ENCODE results near the gene GPR160. TPM values are rescaled to one million over a fixed set of nuclear protein-coding genes. Genes with fewer than 3 reads are reported as not detected.

Gene GPR160
- polyA plus RNA-seq, 4 donors = 48.6 to 358 (median 55.8) TPM

GRCh38 chr3:170078620-170079281 lies 41.0 kb downstream of the GPR160 start:
- Histone ChIP-seq H3K9me3 (ENCODE audit: control insufficient read depth in 2 of 2, insufficient read depth in 1 of 2, low read depth in 1 of 2, low read length in 1 of 2) (peaks cover 0 to 8% of the 10 kb centered on the region in 2 donors), H3K4me3 (ENCODE audit: low read depth in 1 of 3, low read length in 3 of 3) (no peak overlapping the region), H3K27ac (ENCODE audit: low read depth in 1 of 3, low read length in 2 of 3) (peak overlapping the region; percentile 39 to 94 (median 58)), H3K4me1 (ENCODE audit: control insufficient read depth in 3 of 3, insufficient read depth in 2 of 3, low read depth in 1 of 3, low read length in 2 of 3) (peaks cover 0 to 51% (median 0%) of the 10 kb centered on the region in 3 donors), H3K36me3 (ENCODE audit: control insufficient read depth in 3 of 3, insufficient read depth in 2 of 3, low read depth in 1 of 3, low read length in 3 of 3) (peaks cover 0 to 21% (median 0%) of the 10 kb centered on the region in 3 donors), H3K27me3 (ENCODE audit: control insufficient read depth in 3 of 3, insufficient read depth in 3 of 3, low read length in 3 of 3) (no peaks in the 10 kb centered on the region)
- FAIRE-seq (no peak), DNase-seq (peak; percentile 66 to 82)
- WGBS, 3 donors = 34 to 58% (median 52%) methylated on average over 13 of the region's 13 CpGs

- peaks cover 0 to 51% (median 0%) of the 10 kb centered on the region in 3 donors for H3K4me1 ChIP-seq (ENCODE audit: control insufficient read depth in 3 of 3, insufficient read depth in 2 of 3, low read depth in 1 of 3, low read length in 2 of 3)
- H3K36me3 ChIP-seq (ENCODE audit: control insufficient read depth in 3 of 3, insufficient read depth in 2 of 3, low read depth in 1 of 3, low read length in 3 of 3) = peaks cover 0 to 17% (median 0%) of the 10 kb centered on the region in 3 donors
- peak; percentile 21 to 48 for DNase-seq
- no peak for FAIRE-seq
- peak overlapping the region in 1 of 3 donors; percentile 94 for H3K27ac ChIP-seq (ENCODE audit: low read depth in 1 of 3, low read length in 2 of 3)
- no peaks in the 10 kb centered on the region for H3K27me3 ChIP-seq (ENCODE audit: control insufficient read depth in 3 of 3, insufficient read depth in 3 of 3, low read length in 3 of 3)
- H3K9me3 ChIP-seq (ENCODE audit: control insufficient read depth in 2 of 2, insufficient read depth in 1 of 2, low read depth in 1 of 2, low read length in 1 of 2) = peaks cover 0 to 8% of the 10 kb centered on the region in 2 donors
- 17 to 53% (median 29%) methylated on average over 2 of the region's 2 CpGs for WGBS, 3 donors
- H3K4me3 ChIP-seq (ENCODE audit: low read depth in 1 of 3, low read length in 3 of 3) = no peak overlapping the region
These were observed 41.9 kb downstream of the GPR160 start for GRCh38 chr3:170079536-170080165.

GRCh38 chr3:170080605-170081004 lies 42.8 kb downstream of the GPR160 start:
- no peak for DNase-seq
- Histone ChIP-seq H3K27me3 (ENCODE audit: control insufficient read depth in 3 of 3, insufficient read depth in 3 of 3, low read length in 3 of 3) (no peaks in the 10 kb centered on the region), H3K4me1 (ENCODE audit: control insufficient read depth in 3 of 3, insufficient read depth in 2 of 3, low read depth in 1 of 3, low read length in 2 of 3) (peaks cover 0 to 48% (median 0%) of the 10 kb centered on the region in 3 donors), H3K9me3 (ENCODE audit: control insufficient read depth in 2 of 2, insufficient read depth in 1 of 2, low read depth in 1 of 2, low read length in 1 of 2) (peaks cover 0 to 8% of the 10 kb centered on the region in 2 donors), H3K36me3 (ENCODE audit: control insufficient read depth in 3 of 3, insufficient read depth in 2 of 3, low read depth in 1 of 3, low read length in 3 of 3) (peaks cover 1 to 15% (median 2%) of the 10 kb centered on the region in 3 donors), H3K27ac (ENCODE audit: low read depth in 1 of 3, low read length in 2 of 3) (peak overlapping the region in 1 of 3 donors; percentile 94), H3K4me3 (ENCODE audit: low read depth in 1 of 3, low read length in 3 of 3) (no peak overlapping the region)
- WGBS, 3 donors = 78 to 89% (median 85%) methylated on average over 4 of the region's 4 CpGs
- no peak for FAIRE-seq

GRCh38 chr3:170081079-170081741 lies 43.4 kb downstream of the GPR160 start:
- Histone ChIP-seq H3K27ac (ENCODE audit: low read depth in 1 of 3, low read length in 2 of 3) (peak overlapping the region in 1 of 3 donors; percentile 94), H3K27me3 (ENCODE audit: control insufficient read depth in 3 of 3, insufficient read depth in 3 of 3, low read length in 3 of 3) (no peaks in the 10 kb centered on the region), H3K4me3 (ENCODE audit: low read depth in 1 of 3, low read length in 3 of 3) (no peak overlapping the region), H3K36me3 (ENCODE audit: control insufficient read depth in 3 of 3, insufficient read depth in 2 of 3, low read depth in 1 of 3, low read length in 3 of 3) (peaks cover 2 to 16% (median 2%) of the 10 kb centered on the region in 3 donors), H3K4me1 (ENCODE audit: control insufficient read depth in 3 of 3, insufficient read depth in 2 of 3, low read depth in 1 of 3, low read length in 2 of 3) (peaks cover 0 to 42% (median 0%) of the 10 kb centered on the region in 3 donors), H3K9me3 (ENCODE audit: control insufficient read depth in 2 of 2, insufficient read depth in 1 of 2, low read depth in 1 of 2, low read length in 1 of 2) (peaks cover 0 to 8% of the 10 kb centered on the region in 2 donors)
- no peak for DNase-seq
- 15 to 50% (median 35%) methylated on average over 1 of the region's 1 CpG for WGBS, 3 donors
- no peak for FAIRE-seq

GRCh38 chr3:170083343-170083742 lies 45.5 kb downstream of the GPR160 start:
- 93 to 100% (median 94%) methylated on average over 1 of the region's 1 CpG for WGBS, 3 donors
- no peak for DNase-seq
- no peak overlapping the region for H3K4me3 ChIP-seq (ENCODE audit: low read depth in 1 of 3, low read length in 3 of 3)
- H3K27ac ChIP-seq (ENCODE audit: low read depth in 1 of 3, low read length in 2 of 3) = no peak overlapping the region
- peaks cover 0 to 23% (median 0%) of the 10 kb centered on the region in 3 donors for H3K4me1 ChIP-seq (ENCODE audit: control insufficient read depth in 3 of 3, insufficient read depth in 2 of 3, low read depth in 1 of 3, low read length in 2 of 3)
- no peaks in the 10 kb centered on the region for H3K27me3 ChIP-seq (ENCODE audit: control insufficient read depth in 3 of 3, insufficient read depth in 3 of 3, low read length in 3 of 3)
- peaks cover 4 to 13% (median 6%) of the 10 kb centered on the region in 3 donors for H3K36me3 ChIP-seq (ENCODE audit: control insufficient read depth in 3 of 3, insufficient read depth in 2 of 3, low read depth in 1 of 3, low read length in 3 of 3)
- H3K9me3 ChIP-seq (ENCODE audit: control insufficient read depth in 2 of 2, insufficient read depth in 1 of 2, low read depth in 1 of 2, low read length in 1 of 2) = peaks cover 0 to 4% of the 10 kb centered on the region in 2 donors
- no peak for FAIRE-seq

GRCh38 chr3:170085396-170085795 lies 47.6 kb downstream of the GPR160 start:
- Histone ChIP-seq H3K4me3 (ENCODE audit: low read depth in 1 of 3, low read length in 3 of 3) (no peak overlapping the region), H3K4me1 (ENCODE audit: control insufficient read depth in 3 of 3, insufficient read depth in 2 of 3, low read depth in 1 of 3, low read length in 2 of 3) (peaks cover 0 to 3% (median 0%) of the 10 kb centered on the region in 3 donors), H3K27ac (ENCODE audit: low read depth in 1 of 3, low read length in 2 of 3) (no peak overlapping the region), H3K36me3 (ENCODE audit: control insufficient read depth in 3 of 3, insufficient read depth in 2 of 3, low read depth in 1 of 3, low read length in 3 of 3) (peaks cover 4 to 16% (median 6%) of the 10 kb centered on the region in 3 donors), H3K27me3 (ENCODE audit: control insufficient read depth in 3 of 3, insufficient read depth in 3 of 3, low read length in 3 of 3) (no peaks in the 10 kb centered on the region), H3K9me3 (ENCODE audit: control insufficient read depth in 2 of 2, insufficient read depth in 1 of 2, low read depth in 1 of 2, low read length in 1 of 2) (no peaks in the 10 kb centered on the region)
- WGBS, 3 donors = 92 to 95% (median 94%) methylated on average over 6 of the region's 6 CpGs
- DNase-seq = no peak
- FAIRE-seq = no peak

- no peaks in the 10 kb centered on the region for H3K4me1 ChIP-seq (ENCODE audit: control insufficient read depth in 3 of 3, insufficient read depth in 2 of 3, low read depth in 1 of 3, low read length in 2 of 3)
- H3K36me3 ChIP-seq (ENCODE audit: control insufficient read depth in 3 of 3, insufficient read depth in 2 of 3, low read depth in 1 of 3, low read length in 3 of 3) = peaks cover 8 to 11% (median 10%) of the 10 kb centered on the region in 3 donors
- WGBS, 3 donors = 90 to 98% (median 97%) methylated on average over 3 of the region's 3 CpGs
- FAIRE-seq (no peak), DNase-seq (no peak)
- no peak overlapping the region for H3K4me3 ChIP-seq (ENCODE audit: low read depth in 1 of 3, low read length in 3 of 3)
- no peaks in the 10 kb centered on the region for H3K27me3 ChIP-seq (ENCODE audit: control insufficient read depth in 3 of 3, insufficient read depth in 3 of 3, low read length in 3 of 3)
- no peak overlapping the region for H3K27ac ChIP-seq (ENCODE audit: low read depth in 1 of 3, low read length in 2 of 3)
- no peaks in the 10 kb centered on the region for H3K9me3 ChIP-seq (ENCODE audit: control insufficient read depth in 2 of 2, insufficient read depth in 1 of 2, low read depth in 1 of 2, low read length in 1 of 2)
These were observed 52.2 kb downstream of the GPR160 start for GRCh38 chr3:170089862-170090600.

GRCh38 chr3:170090601-170090981 lies 52.8 kb downstream of the GPR160 start:
- Histone ChIP-seq H3K27ac (ENCODE audit: low read depth in 1 of 3, low read length in 2 of 3) (no peak overlapping the region), H3K36me3 (ENCODE audit: control insufficient read depth in 3 of 3, insufficient read depth in 2 of 3, low read depth in 1 of 3, low read length in 3 of 3) (peaks cover 6 to 9% (median 9%) of the 10 kb centered on the region in 3 donors), H3K9me3 (ENCODE audit: control insufficient read depth in 2 of 2, insufficient read depth in 1 of 2, low read depth in 1 of 2, low read length in 1 of 2) (no peaks in the 10 kb centered on the region), H3K4me1 (ENCODE audit: control insufficient read depth in 3 of 3, insufficient read depth in 2 of 3, low read depth in 1 of 3, low read length in 2 of 3) (no peaks in the 10 kb centered on the region), H3K4me3 (ENCODE audit: low read depth in 1 of 3, low read length in 3 of 3) (no peak overlapping the region), H3K27me3 (ENCODE audit: control insufficient read depth in 3 of 3, insufficient read depth in 3 of 3, low read length in 3 of 3) (no peaks in the 10 kb centered on the region)
- DNase-seq (no peak), FAIRE-seq (no peak)

Measured in small intestine (tissue), 7 donors.